ENCODE results near the gene COA3. TPM values are rescaled to one million over a fixed set of nuclear protein-coding genes. Genes with fewer than 3 reads are reported as not detected.
A peak's percentile ranks its signal among the peaks of the same experiment; 100 is the strongest.

The COA3 gene
- total RNA-seq, 4 donors from 2014 or later: 68.5 to 156 (median 139) TPM

GRCh38 chr17:42783062-42783790, 15.3 kb downstream of the COA3 start:
- Histone ChIP-seq H3K36me3 (peaks cover 0 to 16% (median 0%) of the 10 kb centered on the region in 3 donors), H3K4me3 (no peak overlapping the region), H3K27ac (no peak overlapping the region), H3K27me3 (peaks cover 0 to 14% of the 10 kb centered on the region in 2 donors), H3K4me1 (peaks cover 0 to 26% (median 4%) of the 10 kb centered on the region in 4 donors), H3K9me3 (no peaks in the 10 kb centered on the region)
- DNase-seq: no peak
- TF ChIP-seq POLR2A (IDR thresholded peaks at IDR 0.05): no peak
- TF ChIP-seq CTCF (IDR thresholded peaks at IDR 0.05): no peak

GRCh38 chr17:42782166-42783061, 16.1 kb downstream of the COA3 start:
- Histone ChIP-seq H3K4me1 (peaks cover 0 to 26% (median 4%) of the 10 kb centered on the region in 4 donors), H3K9me3 (no peaks in the 10 kb centered on the region), H3K27me3 (peaks cover 0 to 14% of the 10 kb centered on the region in 2 donors), H3K36me3 (peaks cover 0 to 24% (median 0%) of the 10 kb centered on the region in 3 donors), H3K27ac (no peak overlapping the region), H3K4me3 (peak overlapping the region in 2 of 4 donors; percentile 49 to 58)
- DNase-seq: peak in 1 of 3 donors; percentile 47
- TF ChIP-seq CTCF (IDR thresholded peaks at IDR 0.05): no peak
- TF ChIP-seq POLR2A (IDR thresholded peaks at IDR 0.05): no peak

- Histone ChIP-seq H3K36me3 (peaks cover 0 to 31% (median 0%) of the 10 kb centered on the region in 3 donors), H3K4me1 (peaks cover 0 to 26% (median 4%) of the 10 kb centered on the region in 4 donors), H3K27me3 (peaks cover 0 to 14% of the 10 kb centered on the region in 2 donors), H3K27ac (no peak overlapping the region), H3K9me3 (no peaks in the 10 kb centered on the region), H3K4me3 (peak overlapping the region in 2 of 4 donors; percentile 49 to 58)
- TF ChIP-seq CTCF (IDR thresholded peaks at IDR 0.05) (no peak), POLR2A (IDR thresholded peaks at IDR 0.05) (no peak)
- DNase-seq: no peak
These were observed 16.8 kb downstream of the COA3 start for GRCh38 chr17:42781639-42782165.

GRCh38 chr17:42780851-42781638, 17.5 kb downstream of the COA3 start:
- peaks cover 0 to 26% (median 4%) of the 10 kb centered on the region in 4 donors for H3K4me1 ChIP-seq
- peak overlapping the region in 2 of 4 donors; percentile 72 to 74 for H3K27ac ChIP-seq
- no peaks in the 10 kb centered on the region for H3K9me3 ChIP-seq
- TF ChIP-seq POLR2A (IDR thresholded peaks at IDR 0.05): no peak
- no peak for TF ChIP-seq CTCF (IDR thresholded peaks at IDR 0.05)
- H3K27me3 ChIP-seq: peaks cover 0 to 14% of the 10 kb centered on the region in 2 donors
- peak overlapping the region; percentile 21 to 58 (median 38) for H3K4me3 ChIP-seq
- no peak for DNase-seq
- H3K36me3 ChIP-seq: peaks cover 0 to 38% (median 0%) of the 10 kb centered on the region in 3 donors

All from Peyer's patch (tissue), 4 donors.